ENCODE measurements around the gene SRI.

Gene SRI

GRCh38 chr7:88224601-88225275 is 4.9 kb upstream of the SRI start:
- no peak for DNase-seq (ENCODE audit: low read depth in 2 of 2)

GRCh38 chr7:88223265-88223664 is 3.4 kb upstream of the SRI start:
- DNase-seq (ENCODE audit: low read depth in 2 of 2): no peak

- DNase-seq (ENCODE audit: low read depth in 2 of 2): no peak
Observed at GRCh38 chr7:88218836-88219605, 817 bp downstream of the SRI start.

- no peak for DNase-seq (ENCODE audit: low read depth in 2 of 2)
Observed at GRCh38 chr7:88218429-88218745, 1.5 kb downstream of the SRI start.

GRCh38 chr7:88217675-88218428 is 2.0 kb downstream of the SRI start:
- DNase-seq (ENCODE audit: low read depth in 2 of 2): no peak

GRCh38 chr7:88216276-88216675 is 3.6 kb downstream of the SRI start:
- no peak for DNase-seq (ENCODE audit: low read depth in 2 of 2)

- no peak for DNase-seq (ENCODE audit: low read depth in 2 of 2)
Observed at GRCh38 chr7:88215295-88215694, 4.5 kb downstream of the SRI start.

- DNase-seq (ENCODE audit: low read depth in 2 of 2): no peak
Observed at GRCh38 chr7:88214456-88214855, 5.4 kb downstream of the SRI start.

GRCh38 chr7:88212918-88213317 is 6.9 kb downstream of the SRI start:
- DNase-seq (ENCODE audit: low read depth in 2 of 2): no peak

- no peak for DNase-seq (ENCODE audit: low read depth in 2 of 2)
Observed at GRCh38 chr7:88208521-88208920, 11.3 kb downstream of the SRI start.

GRCh38 chr7:88206254-88206653 is 13.6 kb downstream of the SRI start:
- DNase-seq (ENCODE audit: low read depth in 2 of 2): no peak

- DNase-seq (ENCODE audit: low read depth in 2 of 2): no peak
Observed at GRCh38 chr7:88205179-88205578, 14.7 kb downstream of the SRI start.

- DNase-seq (ENCODE audit: low read depth in 2 of 2): no peak
Observed at GRCh38 chr7:88204525-88205110, 15.2 kb downstream of the SRI start.

GRCh38 chr7:88203401-88203800 is 16.4 kb downstream of the SRI start:
- no peak for DNase-seq (ENCODE audit: low read depth in 2 of 2)

- no peak for DNase-seq (ENCODE audit: low read depth in 2 of 2)
Observed at GRCh38 chr7:88202799-88203198, 17.0 kb downstream of the SRI start.

- DNase-seq (ENCODE audit: low read depth in 2 of 2): no peak
Observed at GRCh38 chr7:88202278-88202677, 17.6 kb downstream of the SRI start.

- DNase-seq (ENCODE audit: low read depth in 2 of 2): no peak
Observed at GRCh38 chr7:88201305-88201704, 18.5 kb downstream of the SRI start.

- no peak for DNase-seq (ENCODE audit: low read depth in 2 of 2)
Observed at GRCh38 chr7:88200789-88201188, 19.0 kb downstream of the SRI start.

- DNase-seq (ENCODE audit: low read depth in 2 of 2): no peak
Observed at GRCh38 chr7:88200261-88200660, 19.6 kb downstream of the SRI start.

- no peak for DNase-seq (ENCODE audit: low read depth in 2 of 2)
Observed at GRCh38 chr7:88191911-88192310, 27.9 kb downstream of the SRI start.

GRCh38 chr7:88185650-88186049 is 34.2 kb downstream of the SRI start:
- no peak for DNase-seq (ENCODE audit: low read depth in 2 of 2)

GRCh38 chr7:88184848-88185304 is 35.0 kb downstream of the SRI start:
- no peak for DNase-seq (ENCODE audit: low read depth in 2 of 2)

All from stimulated activated CD4-positive, alpha-beta T cell treated with anti-CD3 and anti-CD28 coated beads, Interleukin-12 subunit alpha, Interleukin-12 subunit beta, amount 100 ng/mL, for 24 hours (primary cell).